NCI-H146 (cell line): ENCODE measurements around the gene FUT8.

Experiments used
- DNase-seq: peaks from one replicate; lab custom pipeline; 2025; lab: John Stamatoyannopoulos, UW

FUT8 gene

GRCh38 chr14:65412032-65412846 is at the start of gene FUT8:
TSS of gene FUT8 (plus strand) at chr14:65412730. CDS start at chr14:65561564, 148,834 bp downstream.
- DNase-seq, result peak; percentile 91

- no peak for DNase-seq
Observed at GRCh38 chr14:65366802-65367565, 45.5 kb upstream of the FUT8 start.

GRCh38 chr14:65369560-65369959 is 43.0 kb upstream of the FUT8 start:
- DNase-seq, result no peak

GRCh38 chr14:65370801-65371248 is 41.7 kb upstream of the FUT8 start:
- no peak for DNase-seq

- DNase-seq, result no peak
Observed at GRCh38 chr14:65371784-65372183, 40.7 kb upstream of the FUT8 start.

GRCh38 chr14:65373016-65373670 is 39.4 kb upstream of the FUT8 start:
- no peak for DNase-seq

GRCh38 chr14:65373671-65374039 is 38.9 kb upstream of the FUT8 start:
- DNase-seq, result peak; percentile 1

- no peak for DNase-seq
Observed at GRCh38 chr14:65377576-65377975, 35.0 kb upstream of the FUT8 start.

- no peak for DNase-seq
Observed at GRCh38 chr14:65382586-65382985, 29.9 kb upstream of the FUT8 start.

GRCh38 chr14:65387171-65387570 is 25.4 kb upstream of the FUT8 start:
- DNase-seq, result no peak

- DNase-seq, result no peak
Observed at GRCh38 chr14:65387628-65388027, 24.9 kb upstream of the FUT8 start.

GRCh38 chr14:65392296-65392695 is 20.2 kb upstream of the FUT8 start:
- no peak for DNase-seq

GRCh38 chr14:65396082-65396910 is 16.2 kb upstream of the FUT8 start:
- DNase-seq, result no peak

GRCh38 chr14:65403231-65403630 is 9.3 kb upstream of the FUT8 start:
- no peak for DNase-seq

GRCh38 chr14:65408113-65408512 is 4.4 kb upstream of the FUT8 start:
- no peak for DNase-seq

- no peak for DNase-seq
Observed at GRCh38 chr14:65410640-65411039, 1.9 kb upstream of the FUT8 start.

- DNase-seq, result peak; percentile 56
Observed at GRCh38 chr14:65411656-65412031, 886 bp upstream of the FUT8 start.

GRCh38 chr14:65412856-65413738 is 567 bp downstream of the FUT8 start:
- peak; percentile 29 for DNase-seq

GRCh38 chr14:65413739-65414045 is 1.2 kb downstream of the FUT8 start:
- no peak for DNase-seq

- DNase-seq, result peak; percentile 1
Observed at GRCh38 chr14:65414961-65415589, 2.5 kb downstream of the FUT8 start.

GRCh38 chr14:65415613-65416012 is 3.1 kb downstream of the FUT8 start:
- no peak for DNase-seq
